SK-N-DZ (cell line): Measurements from ENCODE around the gene DNAH8.
"Not testable (repeated sequence)": the region's sequence is repeated elsewhere in the genome, so short reads cannot be mapped to it uniquely, and the experiment has no call there.

ENCODE experiments used
- DNase-seq: peaks from one replicate; pipeline ENCODE4 v3.0.0-alpha.2; 2015; ENCODE audit warnings: low spot score

Gene DNAH8

GRCh38 chr6:38901802-38902522, 186.9 kb downstream of the DNAH8 start:
- DNase-seq: no peak

DNA sequence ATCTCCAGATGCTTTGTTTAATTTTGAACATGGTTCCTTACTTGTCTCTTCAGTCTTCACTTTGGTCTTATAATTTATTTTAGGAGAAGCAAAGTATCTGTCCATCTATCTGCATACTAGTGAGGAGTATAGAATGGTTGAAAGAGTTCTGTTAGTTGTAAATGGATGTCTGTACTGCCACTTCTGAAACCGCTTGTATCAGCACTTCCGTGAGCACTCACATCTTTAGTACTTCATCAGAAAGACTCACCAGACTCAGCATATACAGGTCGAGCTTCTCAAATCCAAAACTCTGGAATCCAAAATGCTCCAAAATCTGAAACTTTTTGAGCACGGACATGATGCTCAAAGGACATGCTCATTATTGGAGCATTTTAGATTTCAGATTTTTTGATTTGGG, 191.5 kb downstream of the DNAH8 start:
- DNase-seq: no peak

DNA sequence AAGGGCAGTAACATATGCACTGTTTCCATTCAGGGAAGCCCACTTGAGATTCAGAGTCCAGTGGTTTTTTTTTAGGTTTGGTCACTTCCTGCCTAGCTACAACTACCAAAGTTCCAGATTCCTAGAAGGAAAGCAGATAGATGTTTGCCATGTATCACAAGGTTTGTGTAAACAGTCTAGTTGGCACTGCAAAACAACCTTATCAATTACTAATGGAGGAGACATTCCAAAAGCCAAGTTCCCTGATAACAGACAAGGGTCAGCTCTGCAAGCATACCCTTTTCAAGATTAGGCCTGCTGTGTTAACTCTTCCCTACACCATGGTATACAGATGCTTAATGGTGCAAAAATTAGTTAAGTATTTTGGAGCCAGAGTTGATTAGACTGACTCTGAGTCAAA, 192.2 kb downstream of the DNAH8 start:
- no peak for DNase-seq

- DNase-seq: no peak
Observed at GRCh38 chr6:38909015-38909730, 194.1 kb downstream of the DNAH8 start.

DNA sequence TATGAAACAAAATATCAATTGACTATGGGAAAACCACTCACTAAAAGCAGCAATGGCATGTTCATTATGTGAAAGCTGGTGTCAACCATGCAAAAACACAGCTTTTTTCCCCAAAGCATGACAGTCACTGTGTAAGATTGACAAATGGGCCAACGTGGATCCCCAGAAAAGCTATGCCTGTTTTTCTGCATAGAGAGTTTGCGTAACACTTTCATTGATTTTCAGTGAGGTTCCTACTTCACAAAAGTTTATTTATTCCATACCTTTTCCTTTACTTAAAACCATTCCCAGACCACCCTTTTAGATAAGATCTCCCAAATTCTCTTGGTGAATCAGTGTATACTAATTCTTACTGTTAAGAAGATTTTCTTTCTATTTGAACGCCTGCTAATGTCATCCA, 195.1 kb downstream of the DNAH8 start:
- DNase-seq: no peak

DNA sequence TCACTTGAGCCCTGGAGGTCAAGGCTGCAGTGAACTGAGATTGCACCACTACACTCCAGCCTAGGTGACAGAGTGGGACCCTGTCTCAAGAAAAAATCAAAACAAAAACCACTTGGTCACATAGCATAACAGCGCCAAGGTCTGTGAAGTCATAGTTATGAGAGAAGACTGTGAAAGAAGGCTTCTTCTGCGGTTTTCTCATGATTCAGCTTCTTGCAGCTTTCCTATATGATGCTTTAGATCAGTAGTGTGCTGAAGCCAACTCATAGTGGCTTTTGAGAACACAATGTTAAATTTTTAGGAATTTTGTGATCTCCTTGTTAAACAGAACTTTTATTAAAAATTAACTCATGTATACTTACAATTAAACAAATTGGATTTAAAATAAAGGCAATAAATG, 197.3 kb downstream of the DNAH8 start:
- DNase-seq: no peak

- no peak for DNase-seq
Observed at GRCh38 chr6:38915205-38915925, 200.3 kb downstream of the DNAH8 start.

DNA sequence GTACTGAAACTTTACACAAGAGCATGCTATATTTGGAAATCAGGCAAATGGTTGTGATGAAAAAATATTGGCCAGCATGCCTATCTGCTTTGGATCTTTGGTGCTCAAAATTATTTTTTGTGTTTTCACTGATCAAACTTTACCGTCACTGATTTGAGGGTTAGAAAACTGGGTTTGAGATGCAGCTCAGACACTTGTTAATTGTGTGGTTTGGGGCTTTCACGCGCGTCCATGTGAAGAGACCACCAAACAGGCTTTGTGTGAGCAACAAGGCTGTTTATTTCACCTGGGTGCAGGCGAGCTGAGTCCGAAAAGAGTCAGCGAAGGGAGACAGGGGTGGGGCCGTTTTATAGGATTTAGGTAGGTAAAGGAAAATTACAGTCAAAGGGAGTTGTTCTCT, 206.4 kb downstream of the DNAH8 start:
- not testable (repeated sequence) for DNase-seq

DNA sequence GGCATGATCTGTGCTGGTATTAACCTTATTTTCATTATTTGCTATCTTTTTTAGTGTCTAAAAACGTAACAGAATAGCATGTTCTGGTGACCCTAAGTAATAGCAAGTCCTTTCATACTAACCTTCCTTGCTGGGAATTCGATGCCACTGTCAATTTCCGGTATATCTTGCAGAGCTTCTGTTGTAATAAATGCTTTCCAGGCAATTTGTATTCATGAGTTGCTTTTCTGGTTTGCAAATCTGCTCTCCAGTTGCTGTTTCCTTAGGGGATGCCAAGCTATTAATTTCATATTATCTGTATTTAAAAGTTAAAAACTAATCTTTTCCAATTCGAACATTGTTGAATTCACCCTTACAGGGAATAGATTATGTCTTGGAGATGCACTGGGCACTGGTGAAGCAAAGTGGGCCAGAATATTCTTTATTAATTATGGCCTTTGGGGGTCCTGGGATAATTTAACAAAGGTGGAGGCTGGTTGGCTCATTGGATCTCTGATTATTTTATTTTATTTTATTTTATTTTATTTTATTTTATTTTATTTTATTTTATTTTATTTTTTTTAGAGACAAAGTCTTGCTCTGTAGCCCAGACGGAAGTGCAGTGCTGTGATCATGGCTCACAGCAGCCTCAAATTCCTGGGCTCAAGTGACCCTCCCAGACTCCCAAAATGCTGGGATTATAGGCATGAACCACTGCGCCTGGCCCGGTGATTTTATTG, 209.8 kb downstream of the DNAH8 start:
- no peak for DNase-seq

- no peak for DNase-seq
Observed at GRCh38 chr6:38929560-38929959, 214.4 kb downstream of the DNAH8 start.

GRCh38 chr6:38933426-38933825, 218.3 kb downstream of the DNAH8 start:
- no peak for DNase-seq

- no peak for DNase-seq
Observed at GRCh38 chr6:38935051-38935450, 219.9 kb downstream of the DNAH8 start.

DNA sequence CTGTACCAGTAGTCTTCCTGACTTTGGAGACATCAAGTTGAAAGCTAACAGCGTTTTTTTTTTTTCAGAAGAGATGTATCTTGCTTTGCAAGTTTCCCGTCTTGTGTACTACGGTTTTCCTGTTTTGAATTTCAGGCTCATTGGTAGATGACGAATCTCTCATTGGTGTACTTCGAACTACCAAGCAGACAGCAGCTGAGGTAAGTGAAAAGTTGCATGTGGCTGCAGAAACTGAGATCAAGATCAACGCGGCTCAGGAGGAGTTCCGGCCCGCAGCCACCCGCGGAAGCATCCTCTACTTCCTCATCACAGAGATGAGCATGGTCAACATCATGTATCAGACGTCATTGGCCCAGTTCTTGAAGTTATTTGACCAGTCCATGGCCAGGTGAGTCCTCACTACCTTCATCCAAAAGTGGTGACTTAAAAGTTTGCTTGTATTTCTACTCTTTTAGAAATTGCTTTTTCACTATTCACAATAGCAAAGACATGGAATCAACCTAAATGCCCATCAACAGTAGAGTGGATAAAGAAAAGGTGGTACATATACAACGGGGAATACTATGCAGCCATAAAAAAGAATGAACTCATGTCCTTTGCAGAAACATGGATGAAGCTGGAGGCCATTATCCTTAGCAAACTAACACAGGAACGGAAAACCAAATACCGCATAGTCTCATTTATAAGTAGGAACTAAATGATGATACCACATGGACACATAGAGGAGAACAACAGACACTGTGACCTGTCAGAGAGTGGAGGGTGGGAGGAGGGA, 222.9 kb downstream of the DNAH8 start:
- no peak for DNase-seq

DNA sequence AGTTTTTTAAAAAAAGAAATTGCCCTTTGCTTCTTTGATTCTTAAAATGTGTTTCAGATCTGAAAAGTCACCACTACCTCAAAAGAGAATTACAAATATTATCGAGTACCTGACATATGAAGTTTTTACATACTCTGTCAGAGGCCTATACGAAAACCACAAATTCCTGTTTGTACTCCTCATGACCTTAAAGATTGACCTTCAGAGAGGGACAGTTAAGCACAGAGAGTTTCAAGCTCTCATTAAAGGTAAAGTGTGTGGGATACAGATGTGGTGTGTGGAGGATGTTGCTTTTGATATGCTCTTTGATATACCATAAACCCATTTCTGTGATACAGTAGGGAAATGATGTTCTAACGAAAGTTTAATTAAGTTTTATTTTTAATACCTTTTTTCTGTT, 223.6 kb downstream of the DNAH8 start:
- no peak for DNase-seq

DNA sequence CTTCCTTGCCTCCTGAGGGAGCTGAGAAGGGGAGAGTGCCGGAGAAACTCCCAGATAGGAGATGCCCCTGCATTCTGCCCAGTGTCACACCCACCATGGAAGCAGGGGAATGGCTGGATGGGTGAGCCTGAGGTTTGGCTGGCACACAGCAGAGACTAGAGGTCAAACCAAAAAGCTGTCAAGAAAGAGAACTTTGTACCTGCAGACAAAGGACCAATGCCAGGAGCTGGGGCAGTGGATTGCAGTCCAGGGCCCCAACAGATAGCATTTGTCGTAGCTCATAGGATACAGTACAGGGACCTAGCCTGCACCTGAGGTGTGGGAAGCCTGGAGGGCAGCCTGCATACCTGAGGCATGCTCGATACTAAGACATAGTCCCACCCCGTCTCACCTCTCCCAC, 227.3 kb downstream of the DNAH8 start:
- DNase-seq: no peak

DNA sequence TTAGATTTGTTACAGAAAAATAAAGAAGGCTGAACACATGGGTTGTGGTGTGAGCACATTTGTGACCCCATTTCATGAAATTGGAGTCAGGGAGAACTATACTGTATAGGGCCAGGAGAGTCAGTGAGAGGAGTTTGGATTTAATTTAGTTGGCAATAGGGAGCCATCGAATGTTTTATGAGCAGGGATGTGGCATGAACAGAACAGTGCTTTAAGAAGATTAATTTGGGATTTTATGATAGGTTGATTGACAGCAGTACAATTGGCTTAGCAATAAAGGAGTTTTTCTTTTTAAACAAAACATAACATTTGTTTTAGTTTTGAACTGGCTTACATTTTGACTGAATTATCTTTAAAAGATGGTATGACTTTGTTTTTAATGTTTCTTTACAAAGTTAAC, 227.9 kb downstream of the DNAH8 start:
- DNase-seq: no peak

DNA sequence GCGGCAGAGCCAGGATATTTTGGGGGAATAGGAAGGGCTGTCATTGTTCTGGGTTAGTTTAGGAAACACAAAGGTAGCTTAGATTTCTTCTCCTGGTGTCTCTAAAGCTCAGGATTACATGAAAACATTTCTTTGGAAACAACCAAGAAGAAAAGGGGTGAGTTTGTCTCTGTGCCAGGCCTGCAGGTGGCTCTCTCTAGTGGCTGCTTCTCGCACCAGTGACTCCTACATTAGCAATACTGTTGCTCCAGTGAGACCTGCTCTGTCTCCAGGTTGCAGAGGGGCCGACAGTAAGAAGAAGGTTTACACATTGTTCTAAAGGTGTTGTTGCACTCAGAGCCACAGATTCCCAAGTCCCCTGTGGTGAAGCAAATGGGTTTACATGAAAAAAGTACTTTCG, 228.9 kb downstream of the DNAH8 start:
- DNase-seq: no peak

GRCh38 chr6:38944655-38945279, 229.7 kb downstream of the DNAH8 start:
- DNase-seq: no peak

DNA sequence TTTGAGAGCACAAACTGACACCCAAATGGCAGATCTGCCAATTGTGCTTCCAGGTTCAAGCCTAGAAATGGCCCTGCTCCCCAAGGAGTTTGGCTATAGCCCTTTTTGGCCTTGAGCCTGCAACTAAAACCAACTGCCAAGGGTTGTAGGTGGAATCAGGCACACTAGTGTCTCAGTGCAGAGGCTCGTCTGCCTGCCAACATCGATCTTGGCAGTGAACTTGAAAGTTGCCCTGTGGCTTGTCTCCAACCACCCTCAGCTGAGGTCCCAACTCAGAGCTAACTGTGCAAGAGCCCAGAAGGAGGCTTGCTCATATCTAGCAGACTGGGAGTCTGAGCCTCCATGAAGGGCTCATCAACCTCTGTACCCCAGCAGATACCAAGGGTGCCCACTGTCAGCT, 240.8 kb downstream of the DNAH8 start:
- no peak for DNase-seq

DNA sequence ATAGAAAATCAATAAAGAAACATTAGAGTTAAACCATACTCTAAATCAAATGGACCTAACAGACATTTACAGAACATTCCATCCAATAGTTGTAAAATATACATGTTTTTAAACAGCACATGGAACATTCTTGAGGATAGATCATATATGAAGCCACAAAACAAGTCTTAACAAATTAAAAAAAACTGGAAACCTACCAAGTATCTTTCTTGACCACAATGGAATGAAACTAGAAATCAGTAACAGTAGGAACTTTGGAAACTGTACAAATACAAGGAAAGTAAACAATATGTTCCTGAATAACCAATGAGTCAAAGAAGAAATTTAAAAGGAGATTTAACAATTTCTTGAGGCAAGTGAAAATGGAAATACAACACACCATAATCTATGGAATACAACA, 242.3 kb downstream of the DNAH8 start:
- no peak for DNase-seq

DNA sequence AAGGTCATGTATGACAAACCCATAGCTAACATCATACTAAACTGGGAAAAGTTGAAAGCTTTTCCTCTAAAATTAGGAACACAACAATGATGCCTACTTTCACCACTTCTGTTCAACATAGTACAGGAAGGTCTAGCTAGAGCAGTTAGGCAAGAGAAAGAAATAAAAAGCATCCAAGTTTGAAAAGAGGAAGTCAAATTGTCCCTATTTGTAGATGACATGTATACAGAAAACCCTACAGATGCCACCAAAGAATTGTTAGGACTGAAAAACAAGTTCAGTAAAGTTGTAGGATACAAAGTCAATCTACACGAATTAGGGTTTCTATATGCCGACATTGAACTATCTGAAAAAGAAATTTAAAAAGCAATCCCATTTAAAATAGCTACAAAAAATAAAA, 244.0 kb downstream of the DNAH8 start:
- DNase-seq: no peak
